Ovary (tissue), 3 donors: ENCODE results near the gene CABS1.

Experiments
- CTCF ChIP-seq, 3 donors: fragments of 450-650 bp in 2 of 3; fragments of 200-600 bp in 1 of 3; IDR thresholded peaks; one replicate each; pipeline versions ENCODE4 v1.5.1 to v1.8.0; 2016 to 2022; ENCODE audit warnings: antibody characterized with exemption in 3 of 3, mild to moderate bottlenecking in 1 of 3
- POLR2A ChIP-seq: fragments of 450-650 bp; IDR thresholded peaks from one replicate; pipeline ENCODE4 v1.6.1; 2017; ENCODE audit warnings: antibody characterized with exemption, mild to moderate bottlenecking, moderate library complexity
- donor health status: DM: no; HTN: no; CAD: no.

GRCh38 chr4:70313736-70314135, 21.0 kb upstream of the CABS1 start:
- TF ChIP-seq POLR2A (no peak), CTCF (IDR thresholded peaks at IDR 0.05) (no peak)
